Globus pallidus (tissue), 1 donor: ENCODE results near the gene AOPEP.

Source experiments
- DNase-seq: peaks from one replicate; pipeline ENCODE4 v3.0.0-alpha.2; 2015; ENCODE audit warnings: low spot score

AOPEP gene

GRCh38 chr9:95084254-95084934, 357.9 kb downstream of the AOPEP start:
- DNase-seq: peak; percentile 60

GRCh38 chr9:95085036-95085770, 358.7 kb downstream of the AOPEP start:
- DNase-seq: no peak

- DNase-seq: no peak
Observed at GRCh38 chr9:95085861-95086563, 359.5 kb downstream of the AOPEP start.

GRCh38 chr9:95086564-95086955, 360.1 kb downstream of the AOPEP start:
- no peak for DNase-seq

- no peak for DNase-seq
Observed at GRCh38 chr9:95087659-95088242, 361.3 kb downstream of the AOPEP start.

DNA sequence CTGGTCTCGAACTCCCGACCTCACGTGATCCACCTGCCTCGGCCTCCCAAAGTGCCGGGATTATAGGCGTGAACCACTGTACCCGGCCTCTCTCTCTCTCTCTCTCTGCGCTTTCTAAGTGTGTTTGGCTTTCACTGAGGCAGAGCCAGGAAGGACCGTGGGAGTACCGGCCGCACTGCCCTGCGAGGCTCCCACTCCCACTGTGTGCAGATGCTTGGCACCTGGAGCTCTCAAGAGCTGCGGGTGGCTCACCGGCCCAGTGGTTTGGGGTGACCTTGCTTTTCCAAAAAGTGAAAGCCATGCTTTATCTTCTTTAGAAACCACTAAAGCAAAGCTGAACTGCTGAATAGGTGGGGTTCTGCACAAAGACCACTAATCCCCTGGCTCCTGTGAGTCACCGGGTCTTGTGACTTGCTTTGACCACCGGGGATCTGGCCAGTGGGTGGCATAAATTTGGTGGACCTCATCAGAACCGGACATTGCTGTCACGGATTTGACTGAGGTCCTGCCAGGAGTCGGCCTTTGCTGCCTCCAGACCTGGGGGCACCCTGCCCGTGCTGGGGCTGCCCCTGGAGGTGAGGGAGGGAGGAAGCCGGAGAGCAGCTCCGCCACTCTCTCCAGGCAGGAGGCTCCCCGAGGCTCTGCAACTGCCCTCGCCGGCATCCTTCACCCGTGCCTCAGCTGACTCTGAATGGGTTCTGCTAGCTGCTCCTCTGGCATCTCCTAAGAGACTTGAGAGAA, 362.1 kb downstream of the AOPEP start:
- no peak for DNase-seq

DNA sequence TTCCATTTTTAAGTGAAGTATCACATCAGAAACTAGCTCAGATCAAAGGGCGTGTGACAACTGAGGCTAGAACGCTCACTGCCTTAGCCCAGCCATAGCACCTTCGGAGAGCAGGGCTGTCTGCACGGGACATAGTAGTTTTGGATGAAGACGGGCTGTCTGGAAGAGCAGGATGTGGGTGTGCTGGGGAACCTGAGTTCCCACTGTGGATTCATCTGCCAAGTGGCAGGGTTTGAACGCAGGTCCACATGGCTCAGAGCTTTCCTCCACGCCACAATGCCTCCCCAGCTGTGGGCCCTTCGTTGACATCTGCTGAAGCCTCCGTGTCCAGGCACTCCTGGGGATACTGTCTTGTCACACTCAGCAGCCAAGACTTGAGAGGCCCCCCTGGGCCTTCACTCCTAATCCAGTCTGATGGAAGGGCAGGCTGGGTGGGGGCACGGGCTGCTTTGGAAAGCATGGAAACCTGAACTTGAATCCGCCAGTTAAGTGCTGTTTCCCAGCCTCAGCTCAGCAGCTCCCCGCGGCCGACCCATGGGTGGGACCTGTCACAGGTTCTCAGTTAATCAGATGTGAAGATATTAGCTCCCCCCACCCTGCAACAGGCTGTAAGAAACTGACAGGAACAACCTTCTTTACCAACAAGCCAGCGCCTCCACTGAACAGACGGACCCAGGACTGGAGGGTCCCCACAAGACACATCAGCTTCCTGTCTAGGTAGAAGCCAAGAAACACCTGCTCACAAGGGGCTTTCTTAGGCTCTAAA, 362.9 kb downstream of the AOPEP start:
- DNase-seq: no peak

DNA sequence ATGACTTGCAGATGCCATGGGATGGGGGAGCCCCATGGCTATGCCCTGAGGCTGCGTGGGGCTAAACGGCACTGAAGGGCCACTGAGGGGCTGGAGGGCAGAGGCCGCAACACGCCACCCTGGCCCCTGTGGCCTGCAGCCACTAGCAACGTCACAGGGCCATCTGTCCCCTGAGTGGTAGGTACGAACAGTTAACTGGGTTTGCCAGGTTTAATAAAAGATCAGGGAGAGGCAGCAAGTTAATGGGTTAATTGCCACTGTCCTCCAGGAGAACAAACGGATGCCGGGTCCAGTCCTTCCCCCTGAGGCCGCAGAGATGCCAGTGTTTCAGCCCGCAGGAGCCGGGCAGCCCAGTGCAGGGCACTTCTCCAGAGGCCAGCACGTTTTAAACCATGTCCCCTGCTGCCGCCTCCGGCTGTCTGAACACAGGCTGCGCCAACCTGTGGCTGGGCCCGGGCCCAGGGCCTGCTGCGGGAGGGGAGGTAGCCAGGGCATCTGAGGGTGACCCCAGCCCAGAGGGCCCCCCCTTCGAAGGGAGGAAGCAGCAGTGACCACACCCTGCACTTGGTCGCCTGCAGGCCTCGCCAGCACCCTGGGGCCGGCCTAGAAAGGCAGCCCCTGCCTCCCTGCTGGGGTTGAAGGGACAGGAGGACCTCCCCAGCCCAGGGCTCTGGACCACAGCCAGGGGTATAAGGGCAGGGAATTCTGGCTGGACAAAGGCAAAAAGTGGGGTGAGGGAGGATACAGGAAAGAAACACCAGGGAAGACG, 363.7 kb downstream of the AOPEP start:
- DNase-seq: no peak

GRCh38 chr9:95090871-95091577, 364.5 kb downstream of the AOPEP start:
- DNase-seq: no peak

- DNase-seq: no peak
Observed at GRCh38 chr9:95091601-95092261, 365.2 kb downstream of the AOPEP start.

- DNase-seq: no peak
Observed at GRCh38 chr9:95092262-95093072, 366.0 kb downstream of the AOPEP start.

GRCh38 chr9:95093586-95093985, 367.1 kb downstream of the AOPEP start:
- no peak for DNase-seq

DNA sequence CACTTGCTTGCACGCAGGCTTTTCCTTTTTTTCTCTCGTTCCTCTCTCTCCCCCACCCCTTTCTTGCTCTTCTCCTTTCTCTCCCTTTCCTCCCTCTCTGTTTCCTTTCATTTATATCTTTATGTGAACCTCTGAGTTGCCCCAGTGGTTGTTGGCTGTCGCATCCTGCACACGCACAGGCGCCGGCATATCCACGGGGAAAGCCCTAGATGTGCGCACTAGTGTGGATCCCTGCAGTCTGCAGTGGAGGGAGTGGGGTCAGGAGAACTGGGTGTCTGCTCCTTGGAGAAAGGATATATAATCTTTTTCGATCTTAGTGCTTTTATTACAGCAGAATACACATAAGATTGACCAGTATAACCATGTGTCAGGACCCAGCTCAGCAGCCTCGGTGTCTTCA, 367.5 kb downstream of the AOPEP start:
- DNase-seq: no peak

DNA sequence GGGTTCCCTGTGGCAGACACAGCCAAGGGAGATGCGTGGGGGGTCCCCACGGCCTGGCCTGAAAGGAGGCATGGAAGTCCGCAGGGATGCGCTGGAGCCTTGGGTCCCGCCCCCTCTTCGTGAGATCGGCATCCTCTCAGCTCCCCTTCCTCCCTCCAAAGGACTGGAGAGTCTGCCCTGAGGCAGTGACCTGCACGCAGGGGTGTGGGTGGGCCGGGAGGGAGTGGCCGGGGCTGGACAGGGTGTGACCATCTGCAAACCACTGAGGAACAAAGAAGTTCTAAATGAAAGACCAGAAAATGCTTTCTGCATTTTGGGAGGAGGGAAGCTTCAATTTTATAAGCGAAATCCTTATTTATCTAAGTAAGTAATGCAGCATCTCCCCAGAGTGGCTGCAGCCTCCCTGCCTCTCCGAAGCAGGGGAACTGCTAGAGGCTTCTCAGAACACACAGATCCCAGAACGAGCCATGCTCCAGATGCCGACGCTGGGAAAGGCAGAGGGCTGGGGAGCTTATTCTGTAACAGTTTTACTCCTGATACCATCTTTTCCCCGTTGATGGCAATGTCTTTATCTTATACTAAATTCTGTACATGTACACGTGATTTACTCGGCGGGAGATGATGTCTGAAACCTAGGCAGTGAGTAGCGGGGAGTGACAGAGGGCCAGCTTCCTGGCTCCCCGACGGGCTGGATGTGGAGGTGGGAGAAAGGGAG, 369.3 kb downstream of the AOPEP start:
- DNase-seq: no peak

DNA sequence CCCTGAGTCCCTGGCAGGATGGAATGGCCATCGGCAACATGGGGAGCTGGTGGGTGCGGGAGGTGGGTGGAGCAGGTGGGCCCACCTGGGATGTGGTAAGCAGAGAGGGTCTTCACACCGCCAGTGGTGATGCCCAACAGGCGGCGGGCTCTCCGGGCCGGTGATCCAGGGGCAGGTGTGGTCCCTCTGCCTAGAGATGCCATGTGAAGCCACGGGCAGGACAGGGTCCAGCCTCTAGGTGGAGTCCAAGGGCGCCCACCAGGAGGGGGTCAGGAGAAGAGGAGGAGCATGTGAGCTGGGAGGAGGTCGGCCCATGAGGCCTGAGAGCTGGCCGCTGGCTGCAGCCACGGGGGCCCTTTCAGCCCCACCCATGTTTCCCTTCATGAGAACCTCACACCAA, 369.9 kb downstream of the AOPEP start:
- DNase-seq: no peak

DNA sequence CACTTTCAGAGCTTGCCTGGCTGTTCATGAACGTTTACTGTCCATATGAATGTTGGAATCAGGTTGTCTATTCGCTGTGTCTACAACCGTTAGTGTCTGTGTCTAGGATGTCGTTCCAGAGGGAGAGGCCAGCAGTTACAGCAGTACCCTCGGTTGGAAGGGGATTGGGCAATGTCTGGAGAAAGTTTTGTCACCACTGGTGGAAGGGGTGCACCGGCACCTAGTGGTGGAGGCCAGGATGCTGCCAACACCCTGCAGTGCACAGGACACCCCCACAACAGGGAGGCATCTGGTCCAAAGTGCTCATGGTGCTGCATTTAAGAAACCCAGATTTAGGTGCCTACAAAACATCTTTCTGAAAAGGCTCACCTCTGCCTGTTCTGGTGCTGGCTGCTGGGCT, 370.3 kb downstream of the AOPEP start:
- DNase-seq: no peak

- DNase-seq: no peak
Observed at GRCh38 chr9:95097279-95097678, 370.8 kb downstream of the AOPEP start.
